RWPE2 (cell line): ENCODE results near the gene FBXO3.
"Not testable (repeated sequence)": the region's sequence is repeated elsewhere in the genome, so short reads cannot be mapped to it uniquely, and the experiment has no call there.

Experiments
- ATAC-seq: fragments of 200-7000 bp; cut with Tn5 transposase; 3 replicates; pipeline ENCODE4 v1.9.1; 2021; ENCODE audit warnings: low read depth
- DNase-seq: peaks from one replicate; pipeline ENCODE4 v3.0.0-alpha.2; 2020; ENCODE audit warnings: low spot score
- H3K27ac ChIP-seq: fragments of 450-650 bp; 2 replicates; pipeline ENCODE4 v1.5.1; 2017; ENCODE audit warnings: mild to moderate bottlenecking; ENCODE audit not compliant: poor library complexity, severe bottlenecking
- H3K27me3 ChIP-seq: fragments of 250-450 bp; sonication (Bioruptor Pico); 2 replicates; pipeline ENCODE4 v1.5.1; 2021; ENCODE audit warnings: mild to moderate bottlenecking, moderate library complexity; ENCODE audit not compliant: insufficient read depth, poor library complexity, severe bottlenecking
- H3K36me3 ChIP-seq: fragments of 250-450 bp; sonication (Bioruptor Pico); 2 replicates; pipeline ENCODE4 v1.5.1; 2020; ENCODE audit warnings: low read depth, mild to moderate bottlenecking, moderate library complexity
- H3K4me1 ChIP-seq: fragments of 250-450 bp; sonication (Bioruptor Pico); 2 replicates; pipeline ENCODE4 v1.5.1; 2021; ENCODE audit warnings: mild to moderate bottlenecking, moderate library complexity; ENCODE audit not compliant: insufficient read depth, poor library complexity, severe bottlenecking
- H3K4me3 ChIP-seq: fragments of 250-450 bp; sonication (Bioruptor Pico); 2 replicates; pipeline ENCODE4 v1.5.1; 2021; ENCODE audit warnings: mild to moderate bottlenecking, moderate library complexity; ENCODE audit not compliant: severe bottlenecking
- H3K9me3 ChIP-seq: fragments of 250-450 bp; sonication (Bioruptor Pico); 2 replicates; pipeline ENCODE4 v1.5.1; 2021; ENCODE audit warnings: mild to moderate bottlenecking, moderate library complexity; ENCODE audit not compliant: severe bottlenecking
- CTCF ChIP-seq: fragments of 450-650 bp; IDR thresholded peaks from one replicate; pipeline ENCODE4 v1.5.1; 2017; ENCODE audit warnings: mild to moderate bottlenecking, moderate library complexity; ENCODE audit not compliant: poor library complexity, severe bottlenecking

The FBXO3 gene

GRCh38 chr11:33730716-33731115, 43.6 kb downstream of the FBXO3 start:
- Histone ChIP-seq H3K4me1 (peaks cover 63% of the 10 kb centered on the region), H3K27me3 (no peaks in the 10 kb centered on the region), H3K9me3 (no peaks in the 10 kb centered on the region), H3K4me3 (no peak overlapping the region), H3K36me3 (peaks cover 80% of the 10 kb centered on the region), H3K27ac (peak overlapping the region; percentile 15)
- ATAC-seq: no peak
- TF ChIP-seq CTCF: no peak
- no peak for DNase-seq

DNA sequence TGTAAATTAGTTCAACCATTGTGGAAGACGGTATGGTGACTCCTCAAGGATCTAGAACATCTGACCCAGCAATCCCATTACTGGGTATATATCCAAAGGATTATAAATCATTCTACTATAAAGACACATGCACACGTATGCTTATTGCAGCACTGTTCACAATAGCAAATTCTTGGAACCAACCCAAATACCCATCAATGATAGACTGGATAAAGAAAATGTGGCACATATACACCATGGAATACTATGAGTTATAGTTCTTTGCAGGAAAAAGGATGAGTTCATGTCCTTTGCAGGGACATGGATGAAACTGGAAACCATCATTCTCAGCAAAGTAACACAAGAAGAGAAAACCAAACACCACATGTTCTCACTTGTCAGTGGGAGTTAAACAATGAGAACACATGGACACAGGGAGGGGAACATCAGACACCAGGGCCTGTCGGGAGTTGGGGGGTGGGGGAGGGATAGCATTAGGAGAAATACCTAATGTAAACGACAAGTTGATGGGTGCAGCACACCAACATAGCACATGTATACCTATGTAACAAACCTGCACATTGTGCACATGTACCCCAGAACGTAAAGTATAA, 45.2 kb downstream of the FBXO3 start:
- H3K27ac ChIP-seq: peak overlapping the region; percentile 15
- not testable (repeated sequence) for H3K4me3 ChIP-seq, H3K27me3 ChIP-seq, ATAC-seq, H3K9me3 ChIP-seq, DNase-seq
- peaks cover 80% of the 10 kb centered on the region for H3K36me3 ChIP-seq
- peaks cover 79% of the 10 kb centered on the region for H3K4me1 ChIP-seq

DNA sequence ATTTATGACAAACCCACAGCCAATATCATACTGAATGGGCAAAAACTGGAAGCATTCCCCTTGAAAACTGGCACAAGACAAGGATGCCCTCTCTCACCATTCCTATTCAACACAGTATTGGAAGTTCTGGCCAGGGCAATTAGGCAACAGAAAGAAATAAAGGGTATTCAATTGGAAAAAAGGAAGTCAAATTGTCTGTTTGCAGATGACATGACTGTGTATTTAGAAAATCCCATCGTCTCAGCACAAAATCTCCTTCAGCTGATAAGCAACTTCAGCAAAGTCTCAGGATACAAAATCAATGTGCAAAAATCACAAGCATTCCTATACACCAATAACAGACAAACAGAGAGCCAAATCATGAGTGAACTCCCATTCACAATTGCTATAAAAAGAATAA, 46.8 kb downstream of the FBXO3 start:
- Histone ChIP-seq H3K36me3 (peaks cover 76% of the 10 kb centered on the region), H3K4me1 (peaks cover 81% of the 10 kb centered on the region), H3K27ac (peak overlapping the region; percentile 15)
- H3K4me3 ChIP-seq, H3K27me3 ChIP-seq, H3K9me3 ChIP-seq, ATAC-seq, DNase-seq: not testable (repeated sequence)

GRCh38 chr11:33725496-33725895, 48.8 kb downstream of the FBXO3 start:
- ATAC-seq (no peak), DNase-seq (no peak)
- Histone ChIP-seq H3K4me3 (no peak overlapping the region), H3K27ac (peak overlapping the region; percentile 91), H3K36me3 (peaks cover 76% of the 10 kb centered on the region), H3K27me3 (no peaks in the 10 kb centered on the region), H3K4me1 (peaks cover 84% of the 10 kb centered on the region), H3K9me3 (no peaks in the 10 kb centered on the region)
- no peak for TF ChIP-seq CTCF

DNA sequence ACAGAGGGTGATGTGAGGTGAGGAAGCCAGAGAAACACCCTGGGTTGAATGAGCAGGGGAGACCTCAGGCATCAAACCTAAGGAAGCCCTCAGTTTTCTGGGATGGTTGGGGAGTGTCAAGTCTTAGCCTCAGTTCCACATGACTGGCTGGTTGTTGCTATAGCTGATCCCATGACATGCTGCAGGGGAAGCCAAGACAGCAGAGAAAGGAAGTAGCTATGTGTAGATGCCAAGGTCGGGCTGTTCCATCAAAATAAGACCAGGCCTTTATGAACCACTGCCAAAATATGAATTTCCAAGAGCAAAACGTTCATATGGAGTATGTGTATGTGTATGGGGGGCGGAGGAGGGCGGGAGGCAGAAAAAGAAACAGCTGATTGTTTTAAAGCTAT, 49.7 kb downstream of the FBXO3 start:
- peaks cover 76% of the 10 kb centered on the region for H3K36me3 ChIP-seq
- ATAC-seq (peak; percentile 15; the same call in 2 of the 3 replicates), DNase-seq (no peak)
- peaks cover 84% of the 10 kb centered on the region for H3K4me1 ChIP-seq
- H3K27me3 ChIP-seq: no peaks in the 10 kb centered on the region
- H3K9me3 ChIP-seq: no peaks in the 10 kb centered on the region
- TF ChIP-seq CTCF: no peak
- no peak overlapping the region for H3K4me3 ChIP-seq
- H3K27ac ChIP-seq: peak overlapping the region; percentile 91

DNA sequence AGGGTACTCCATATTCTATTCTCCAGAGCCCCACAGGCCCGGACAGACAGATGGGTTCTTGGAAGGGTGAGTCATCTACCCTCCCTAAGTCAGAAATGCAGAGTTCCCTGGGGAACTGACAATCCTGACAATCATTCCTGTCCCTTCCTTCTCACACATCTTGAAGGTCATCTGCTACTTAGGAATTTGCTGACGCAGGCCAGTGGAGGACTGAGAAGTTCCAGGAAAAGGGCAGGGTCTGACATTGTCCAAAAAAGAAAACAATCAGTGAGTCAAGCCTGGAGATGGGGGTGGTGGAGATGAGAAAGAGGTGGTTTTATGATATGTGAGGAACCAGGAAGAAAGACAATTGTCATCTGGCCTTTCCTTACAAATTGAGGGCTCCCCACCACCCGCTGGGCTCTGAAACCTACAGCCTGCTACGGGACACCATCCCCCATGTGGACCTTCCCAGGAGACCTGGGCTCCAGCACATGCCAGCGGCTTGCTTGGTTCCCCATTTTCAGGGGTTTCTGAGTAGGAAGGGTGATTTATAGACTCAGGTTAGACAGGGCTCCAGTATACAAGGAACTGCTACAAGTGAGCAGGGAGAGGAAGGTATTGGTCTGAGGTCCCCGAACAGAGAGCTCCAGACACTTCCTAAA, 51.0 kb downstream of the FBXO3 start:
- H3K27me3 ChIP-seq: no peaks in the 10 kb centered on the region
- H3K36me3 ChIP-seq: peaks cover 76% of the 10 kb centered on the region
- DNase-seq (no peak), ATAC-seq (peak; percentile 75)
- no peak overlapping the region for H3K4me3 ChIP-seq
- no peaks in the 10 kb centered on the region for H3K9me3 ChIP-seq
- peak overlapping the region; percentile 91 for H3K27ac ChIP-seq
- peaks cover 83% of the 10 kb centered on the region for H3K4me1 ChIP-seq
- no peak for TF ChIP-seq CTCF
